ENCODE results near the gene MLC1. TPM values are rescaled to one million over a fixed set of nuclear protein-coding genes. Genes with fewer than 3 reads are reported as not detected.

The MLC1 gene
- total and polyA plus RNA-seq, 2 donors (not counting 1 experiment from before 2014, with no cell fraction given), result 0.34 TPM; not detected in 1

- Mint-ChIP-seq H3K27me3 (peaks cover 49% of the 10 kb centered on the region), H3K4me1 (peaks cover 18% of the 10 kb centered on the region), H3K4me3 (no peak overlapping the region), H3K27ac (no peak overlapping the region), H3K9me3 (ENCODE audit: insufficient read depth) (peaks cover 5% of the 10 kb centered on the region)
- no peaks in the 10 kb centered on the region for H4K20me1 ChIP-seq (ENCODE audit: control insufficient read depth, insufficient read depth, low read length, poor library complexity, severe bottlenecking)
- H3K9ac ChIP-seq (ENCODE audit: low read length), result no peak overlapping the region
- H3K27ac ChIP-seq (ENCODE audit: low read length in 2 of 2), result no peak overlapping the region
- no peaks in the 10 kb centered on the region for H3K36me3 ChIP-seq (replicated peaks in 1 of 2; ENCODE audit: control extremely low read depth in 1 of 2, control insufficient read depth in 1 of 2, extremely low read depth in 1 of 2, insufficient read depth in 2 of 2, low read length in 1 of 2)
- CTCF ChIA-PET, result no interaction called here
- no peak for TF ChIP-seq CTCF (IDR thresholded peaks at IDR 0.05)
- no peak overlapping the region for H3K4me2 ChIP-seq (replicated peaks; ENCODE audit: low read depth, low read length, poor library complexity, severe bottlenecking)
- ATAC-seq (ENCODE audit: low read depth) (no peak), DNase-seq (no peak)
- no peak overlapping the region for H3K4me3 ChIP-seq (ENCODE audit: control extremely low read depth in 1 of 5, extremely low read depth in 1 of 5, insufficient read depth in 1 of 5, low read depth in 2 of 5, low read length in 4 of 5)
- H2AFZ ChIP-seq (ENCODE audit: insufficient read depth, low read depth, low read length, poor library complexity, severe bottlenecking), result no peak overlapping the region
- H3K79me2 ChIP-seq (ENCODE audit: control insufficient read depth, insufficient read depth, low read length), result no peaks in the 10 kb centered on the region
- peaks cover 0 to 24% (median 8%) of the 10 kb centered on the region in 3 donors for H3K9me3 ChIP-seq (ENCODE audit: control extremely low read depth in 1 of 3, control insufficient read depth in 2 of 3, insufficient read depth in 1 of 3, low read length in 2 of 3)
- intact Hi-C loops (cut with micrococcal nuclease), result no loop called here
- POLR2A ChIA-PET, result no interaction called here
- 93% methylated on average over 16 of the region's 18 CpGs for WGBS (ENCODE audit: insufficient coverage)
- peaks cover 0 to 8% of the 10 kb centered on the region in 2 donors for H3K4me1 ChIP-seq (ENCODE audit: control insufficient read depth in 2 of 2, insufficient read depth in 2 of 2, low read length in 2 of 2)
- peaks cover 0 to 18% (median 4%) of the 10 kb centered on the region in 4 experiments for H3K27me3 ChIP-seq (replicated peaks in 1 of 4; ENCODE audit: control extremely low read depth in 1 of 4, control insufficient read depth in 3 of 4, insufficient read depth in 4 of 4, low read length in 3 of 4)
These were observed 33.3 kb downstream of the MLC1 start for GRCh38 chr22:50051930-50052329.

GRCh38 chr22:50049299-50050195, 35.7 kb downstream of the MLC1 start:
- Histone ChIP-seq H3K79me2 (ENCODE audit: control insufficient read depth, insufficient read depth, low read length) (no peaks in the 10 kb centered on the region), H3K4me1 (ENCODE audit: control insufficient read depth in 2 of 2, insufficient read depth in 2 of 2, low read length in 2 of 2) (no peaks in the 10 kb centered on the region), H4K20me1 (ENCODE audit: control insufficient read depth, insufficient read depth, low read length, poor library complexity, severe bottlenecking) (no peaks in the 10 kb centered on the region), H3K4me3 (ENCODE audit: control extremely low read depth in 1 of 5, extremely low read depth in 1 of 5, insufficient read depth in 1 of 5, low read depth in 2 of 5, low read length in 4 of 5) (no peak overlapping the region), H3K27me3 (replicated peaks in 1 of 4; ENCODE audit: control extremely low read depth in 1 of 4, control insufficient read depth in 3 of 4, insufficient read depth in 4 of 4, low read length in 3 of 4) (peaks cover 0 to 26% (median 2%) of the 10 kb centered on the region in 4 experiments), H3K9ac (ENCODE audit: low read length) (no peak overlapping the region), H2AFZ (ENCODE audit: insufficient read depth, low read depth, low read length, poor library complexity, severe bottlenecking) (no peak overlapping the region), H3K27ac (ENCODE audit: low read length in 2 of 2) (no peak overlapping the region), H3K36me3 (replicated peaks in 1 of 2; ENCODE audit: control extremely low read depth in 1 of 2, control insufficient read depth in 1 of 2, extremely low read depth in 1 of 2, insufficient read depth in 2 of 2, low read length in 1 of 2) (no peaks in the 10 kb centered on the region), H3K9me3 (ENCODE audit: control extremely low read depth in 1 of 3, control insufficient read depth in 2 of 3, insufficient read depth in 1 of 3, low read length in 2 of 3) (peaks cover 0 to 26% (median 8%) of the 10 kb centered on the region in 3 donors), H3K4me2 (replicated peaks; ENCODE audit: low read depth, low read length, poor library complexity, severe bottlenecking) (no peak overlapping the region)
- ChIA-PET CTCF (interaction anchor here (1.1 kb wide), 1 partner anchor 66 kb away, joined by 3 read pairs; no protein-coding TSS in a partner anchor), POLR2A (interaction anchor here (0.6 kb wide), 1 partner anchor 179 kb away, joined by 11 read pairs; no protein-coding TSS in a partner anchor)
- intact Hi-C loops (cut with micrococcal nuclease), result no loop called here
- Mint-ChIP-seq H3K4me3 (no peak overlapping the region), H3K27me3 (peaks cover 31% of the 10 kb centered on the region), H3K9me3 (ENCODE audit: insufficient read depth) (peaks cover 5% of the 10 kb centered on the region), H3K27ac (no peak overlapping the region), H3K4me1 (peaks cover 6% of the 10 kb centered on the region)
- ATAC-seq (ENCODE audit: low read depth) (no peak), DNase-seq (no peak)
- 95% methylated on average over 33 of the region's 36 CpGs for WGBS (ENCODE audit: insufficient coverage)
- no peak for TF ChIP-seq EZH2 (IDR thresholded peaks at IDR 0.05; ENCODE audit: borderline replicate concordance, insufficient read depth, low read depth, low read length, poor library complexity, severe bottlenecking)
- no peak for TF ChIP-seq CTCF (IDR thresholded peaks at IDR 0.05)
